HG02610 (cell line): ENCODE measurements around the gene GPER1.

Experiments used
- ATAC-seq: cut with Tn5 transposase; IDR thresholded peaks from one replicate; pipeline ENCODE4 v1.9.1; 2021; ENCODE audit warnings: mild to moderate bottlenecking, moderate library complexity; ENCODE audit not compliant: unreplicated experiment

Gene GPER1

GRCh38 chr7:1086588-1087464, 1.1 kb upstream of the GPER1 start:
- ATAC-seq, result peak; percentile 58

GRCh38 chr7:1087465-1087814, 473 bp upstream of the GPER1 start:
- no peak for ATAC-seq

GRCh38 chr7:1090236-1090635, 2.3 kb downstream of the GPER1 start:
- ATAC-seq, result no peak

GRCh38 chr7:1090686-1091643, 3.1 kb downstream of the GPER1 start:
- no peak for ATAC-seq

GRCh38 chr7:1091644-1092027, 3.7 kb downstream of the GPER1 start:
- ATAC-seq, result no peak

GRCh38 chr7:1092161-1092632, 4.3 kb downstream of the GPER1 start:
- no peak for ATAC-seq

GRCh38 chr7:1092806-1093501, 5.0 kb downstream of the GPER1 start:
- no peak for ATAC-seq

- no peak for ATAC-seq
These were observed 5.6 kb downstream of the GPER1 start for GRCh38 chr7:1093502-1093843.

GRCh38 chr7:1093916-1094508, 6.1 kb downstream of the GPER1 start:
- no peak for ATAC-seq

- ATAC-seq, result no peak
These were observed 7.0 kb downstream of the GPER1 start for GRCh38 chr7:1094870-1095269.

- ATAC-seq, result no peak
These were observed 7.8 kb downstream of the GPER1 start for GRCh38 chr7:1095621-1096155.

GRCh38 chr7:1096156-1097119, 8.5 kb downstream of the GPER1 start:
- ATAC-seq, result no peak

GRCh38 chr7:1097120-1097504, 9.2 kb downstream of the GPER1 start:
- ATAC-seq, result no peak

GRCh38 chr7:1098243-1099153, 10.6 kb downstream of the GPER1 start:
- ATAC-seq, result no peak

- no peak for ATAC-seq
These were observed 11.2 kb downstream of the GPER1 start for GRCh38 chr7:1099154-1099542.

GRCh38 chr7:1099637-1100036, 11.7 kb downstream of the GPER1 start:
- no peak for ATAC-seq

GRCh38 chr7:1100386-1100785, 12.5 kb downstream of the GPER1 start:
- no peak for ATAC-seq

GRCh38 chr7:1100834-1101562, 13.1 kb downstream of the GPER1 start:
- ATAC-seq, result no peak
